Prostate gland (tissue), 2 donors: ENCODE measurements around the gene SARM1.

Source experiments
- POLR2AphosphoS5 ChIP-seq: sonication (generic); formaldehyde crosslinking; IDR thresholded peaks from one replicate; pipeline ENCODE4 v1.6.1; 2017; ENCODE audit warnings: antibody characterized with exemption
- TF ChIP-seq, protein P1 (sequence below), 4 experiments: fragments of 200-600 bp in 2 of 4; fragments of 450-650 bp in 2 of 4; sonication (generic) in 2 of 4; IDR thresholded peaks; 1 replicate in 3 of 4; 2 replicates in 1 of 4; pipeline ENCODE4 v1.5.1; 2016 to 2019; ENCODE audit warnings: antibody characterized with exemption in 4 of 4, mild to moderate bottlenecking in 2 of 4, moderate library complexity in 2 of 4

DNA sequence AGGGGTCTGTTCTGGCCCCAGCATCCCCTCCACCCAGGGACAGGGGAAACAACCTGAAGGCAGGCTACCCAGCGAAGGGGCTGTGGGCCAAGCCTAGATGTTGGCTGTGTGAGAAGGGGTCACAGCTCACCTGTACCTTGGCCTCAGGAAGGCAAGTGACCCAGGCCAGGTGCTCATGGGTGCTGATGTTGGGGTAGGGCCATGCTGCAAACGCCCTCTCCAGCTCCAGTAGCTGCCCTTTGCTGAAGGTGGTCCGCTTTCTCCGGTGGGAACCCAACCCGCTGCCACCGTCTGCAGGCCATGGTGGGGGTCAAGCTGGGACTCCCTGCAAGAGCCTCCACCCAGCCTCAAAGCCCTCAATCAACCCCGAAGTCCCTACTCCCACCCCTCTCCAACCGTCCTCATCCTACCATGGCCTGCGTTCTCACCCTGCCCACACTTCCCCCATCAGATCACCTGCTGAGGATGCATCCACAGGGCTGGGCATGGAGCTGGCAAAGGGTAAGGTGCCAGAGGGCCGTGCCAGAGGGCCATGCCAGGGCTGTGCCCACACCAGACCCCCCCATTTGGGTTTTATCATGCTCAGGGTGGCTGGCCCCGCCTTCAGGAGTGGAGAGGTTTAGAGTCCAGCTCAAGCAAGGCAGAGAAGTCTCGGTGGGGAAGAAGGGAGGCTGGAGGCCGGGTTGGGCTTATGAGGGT is 6.7 kb upstream of the SARM1 start, which contains the start of gene SEBOX:
- no peak for TF ChIP-seq POLR2AphosphoS5
- TF ChIP-seq, protein P1, sequence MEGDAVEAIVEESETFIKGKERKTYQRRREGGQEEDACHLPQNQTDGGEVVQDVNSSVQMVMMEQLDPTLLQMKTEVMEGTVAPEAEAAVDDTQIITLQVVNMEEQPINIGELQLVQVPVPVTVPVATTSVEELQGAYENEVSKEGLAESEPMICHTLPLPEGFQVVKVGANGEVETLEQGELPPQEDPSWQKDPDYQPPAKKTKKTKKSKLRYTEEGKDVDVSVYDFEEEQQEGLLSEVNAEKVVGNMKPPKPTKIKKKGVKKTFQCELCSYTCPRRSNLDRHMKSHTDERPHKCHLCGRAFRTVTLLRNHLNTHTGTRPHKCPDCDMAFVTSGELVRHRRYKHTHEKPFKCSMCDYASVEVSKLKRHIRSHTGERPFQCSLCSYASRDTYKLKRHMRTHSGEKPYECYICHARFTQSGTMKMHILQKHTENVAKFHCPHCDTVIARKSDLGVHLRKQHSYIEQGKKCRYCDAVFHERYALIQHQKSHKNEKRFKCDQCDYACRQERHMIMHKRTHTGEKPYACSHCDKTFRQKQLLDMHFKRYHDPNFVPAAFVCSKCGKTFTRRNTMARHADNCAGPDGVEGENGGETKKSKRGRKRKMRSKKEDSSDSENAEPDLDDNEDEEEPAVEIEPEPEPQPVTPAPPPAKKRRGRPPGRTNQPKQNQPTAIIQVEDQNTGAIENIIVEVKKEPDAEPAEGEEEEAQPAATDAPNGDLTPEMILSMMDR (IDR thresholded peaks at IDR 0.05): no peak
